Activated CD8-positive, alpha-beta memory T cell treated with anti-CD3 and anti-CD28 coated beads for 36 hours (primary cell): ENCODE measurements around the gene PGAP1. TPM values are rescaled to one million over a fixed set of nuclear protein-coding genes. Genes with fewer than 3 reads are reported as not detected.

Source experiments
- CTCF ChIA-PET: fragments of 350-600 bp; sonication (Branson Sonifier 250); formaldehyde crosslinking; loops from one replicate; lab custom pipeline; 2021; ENCODE audit warnings: antibody characterized with exemption; lab: Charles Lee
- POLR2A ChIA-PET: fragments of 350-600 bp; sonication (Branson Sonifier 250); formaldehyde crosslinking; loops from one replicate; lab custom pipeline; 2021; ENCODE audit warnings: antibody characterized with exemption; lab: Charles Lee
- total RNA-seq, 2 experiments: library from RNA; stranded (reverse); gene quantifications; one replicate each; pipeline ENCODE4 v1.2.3, GENCODE V29; 2021

The PGAP1 gene
- total RNA-seq, 2 experiments from 2014 or later = 8.4 to 10.2 TPM

- ChIA-PET POLR2A (no interaction called here), CTCF (no interaction called here)
These were observed 29.6 kb upstream of the PGAP1 start for GRCh38 chr2:196956069-196956468.

DNA sequence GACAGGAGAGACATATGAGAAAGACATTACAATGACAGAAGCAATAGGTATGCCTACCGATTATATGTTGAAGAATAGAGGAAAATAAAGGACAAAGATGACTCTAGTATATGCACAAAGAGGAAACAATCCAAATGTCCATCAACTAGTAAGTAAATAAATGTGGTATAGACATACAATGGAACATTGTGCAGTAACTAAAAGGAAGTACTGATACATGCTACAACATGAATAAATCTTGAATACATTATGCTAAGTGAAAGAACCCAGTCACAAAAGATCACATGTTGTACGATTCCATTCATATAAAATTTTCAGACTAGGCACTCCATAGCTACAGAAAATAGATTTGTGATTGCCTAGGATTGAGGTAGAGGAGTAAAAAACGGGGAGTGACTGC is 28.5 kb upstream of the PGAP1 start:
- ChIA-PET CTCF (no interaction called here), POLR2A (interaction anchor here (0.6 kb wide), 1 partner anchor 129 kb away, joined by 3 read pairs; no protein-coding TSS in a partner anchor)

- POLR2A ChIA-PET = no interaction called here
These were observed 27.5 kb upstream of the PGAP1 start for GRCh38 chr2:196954001-196954400.

GRCh38 chr2:196952936-196953335 is 26.4 kb upstream of the PGAP1 start:
- CTCF ChIA-PET = interaction anchor here (1.2 kb wide), 1 partner anchor 17 kb away, joined by 3 read pairs; no protein-coding TSS in a partner anchor
- POLR2A ChIA-PET = no interaction called here

More at GRCh38 chr2:196954001-196954400, 27.5 kb upstream of the PGAP1 start:
- CTCF ChIA-PET = interaction anchor here (0.8 kb wide), 1 partner anchor 9 kb away, joined by 3 read pairs; no protein-coding TSS in a partner anchor

DNA sequence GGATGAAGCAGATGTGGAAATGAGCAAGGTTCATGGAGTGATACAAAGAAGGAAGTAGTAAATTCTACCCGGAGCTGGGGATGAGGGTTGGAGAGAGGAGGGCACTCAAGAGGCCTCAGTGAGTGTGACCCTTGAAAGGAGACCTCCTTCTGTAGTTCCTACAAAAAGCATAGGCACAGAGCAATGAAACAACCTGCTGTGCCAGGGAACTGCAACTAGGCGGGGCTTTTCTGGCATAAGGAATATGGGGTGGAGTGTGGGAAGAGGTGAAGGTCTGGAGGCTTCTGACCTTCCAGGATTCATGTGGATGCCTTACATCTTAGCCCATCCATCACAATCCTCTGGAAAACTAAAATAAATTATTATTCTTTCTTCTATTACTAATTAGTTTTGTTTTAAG is 25.5 kb upstream of the PGAP1 start:
- ChIA-PET CTCF (no interaction called here), POLR2A (no interaction called here)

- POLR2A ChIA-PET = no interaction called here
- CTCF ChIA-PET = no interaction called here
These were observed 22.6 kb upstream of the PGAP1 start for GRCh38 chr2:196949116-196949515.

DNA sequence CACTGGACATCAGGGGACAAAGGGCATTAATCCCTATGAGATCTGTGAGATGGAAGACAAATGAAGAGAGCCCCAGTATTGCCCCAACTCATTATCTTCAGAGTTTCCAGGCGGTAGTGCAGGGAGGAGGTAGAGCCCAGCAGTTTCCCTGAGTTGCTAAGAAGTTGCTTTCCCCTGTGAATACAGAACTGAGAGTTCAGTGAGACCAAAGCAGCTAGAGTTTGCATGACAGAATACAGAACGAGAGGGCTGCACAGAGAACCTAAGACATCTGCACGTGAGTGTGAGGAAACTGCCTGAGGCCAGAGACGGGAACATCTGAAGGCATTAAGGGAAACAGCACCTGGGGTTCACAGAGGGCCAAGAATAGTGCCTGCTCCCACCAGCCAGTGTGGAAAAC is 18.1 kb upstream of the PGAP1 start:
- CTCF ChIA-PET = no interaction called here
- POLR2A ChIA-PET = no interaction called here

DNA sequence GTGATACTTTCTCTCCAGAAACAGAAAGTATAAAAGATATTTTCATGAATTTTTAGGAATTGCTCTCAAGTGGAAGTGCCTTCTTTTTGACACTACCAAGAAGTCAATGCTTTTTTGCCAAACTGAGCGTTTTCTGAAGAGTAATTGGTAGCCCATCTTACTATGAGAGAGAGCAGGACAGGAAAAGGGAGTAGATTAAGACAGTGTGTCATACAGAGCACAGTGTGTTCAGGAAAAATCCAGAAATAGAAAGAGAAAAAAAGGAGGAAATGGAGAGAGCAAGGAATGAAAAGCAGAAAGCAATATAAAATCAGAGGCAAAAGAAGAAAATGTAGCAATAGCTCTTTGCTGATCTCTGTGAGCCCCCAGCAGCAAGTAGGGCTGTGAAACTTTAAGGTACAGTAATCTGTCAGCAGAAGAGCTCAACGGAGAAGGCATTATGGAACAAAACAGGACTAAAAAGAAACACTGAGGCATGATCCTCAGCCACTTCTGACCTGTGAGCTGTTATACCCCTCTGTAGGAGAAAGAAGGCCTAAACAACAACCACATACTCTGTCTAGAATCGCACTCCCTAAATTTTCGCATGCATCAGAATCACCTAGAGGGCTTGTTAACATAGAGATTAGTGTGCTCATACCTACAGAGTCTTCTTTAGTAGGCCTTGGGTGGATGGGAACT is 15.0 kb upstream of the PGAP1 start:
- POLR2A ChIA-PET = no interaction called here

GRCh38 chr2:196939371-196939770 is 12.9 kb upstream of the PGAP1 start:
- CTCF ChIA-PET = interaction anchor here (1.0 to 1.1 kb wide), 2 partner anchors 8 to 10 kb away, joined by 3 read pairs; no protein-coding TSS in a partner anchor
- POLR2A ChIA-PET = no interaction called here

More for the DNA sequence above, 15.0 kb upstream of the PGAP1 start:
- CTCF ChIA-PET = no interaction called here

GRCh38 chr2:196935432-196935831 is 8.9 kb upstream of the PGAP1 start:
- POLR2A ChIA-PET = no interaction called here

DNA sequence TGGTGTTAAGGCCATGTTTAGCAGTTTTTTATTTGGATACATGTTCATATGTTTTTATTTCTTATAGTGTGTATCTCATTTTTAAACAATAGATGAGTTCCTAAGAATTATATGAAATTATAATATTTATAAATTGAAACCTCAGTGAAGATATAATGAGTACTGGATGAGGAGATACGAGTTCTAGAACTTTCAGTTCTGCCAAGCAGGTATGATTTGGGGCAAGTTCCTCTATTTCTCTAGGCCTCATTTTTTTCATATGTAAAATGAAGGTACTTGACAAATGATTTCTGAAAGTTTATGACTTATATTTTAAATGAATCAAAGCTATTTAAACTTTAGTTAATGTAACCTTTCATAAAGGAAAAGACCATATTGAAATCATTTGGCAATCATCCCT is 8.2 kb upstream of the PGAP1 start:
- ChIA-PET CTCF (no interaction called here), POLR2A (no interaction called here)

More at GRCh38 chr2:196935432-196935831, 8.9 kb upstream of the PGAP1 start:
- CTCF ChIA-PET = interaction anchor here (1.3 kb wide), 1 partner anchor 17 kb away, joined by 3 read pairs; no protein-coding TSS in a partner anchor

- ChIA-PET POLR2A (no interaction called here), CTCF (interaction anchor here (1.2 kb wide), 1 partner anchor 7 kb away, joined by 3 read pairs; no protein-coding TSS in a partner anchor)
These were observed 5.0 kb upstream of the PGAP1 start for GRCh38 chr2:196931555-196931954.

- POLR2A ChIA-PET = interaction anchor here (0.6 to 1.2 kb wide), 4 partner anchors 12 to 336 kb away, joined by 3 to 6 read pairs (median 4); no protein-coding TSS in a partner anchor
- CTCF ChIA-PET = no interaction called here
These were observed 1.1 kb upstream of the PGAP1 start for GRCh38 chr2:196927376-196928225.

GRCh38 chr2:196925768-196926561 is 542 bp downstream of the PGAP1 start:
- POLR2A ChIA-PET = interaction anchor here (0.6 kb wide), 1 partner anchor 755 kb away, joined by 6 read pairs; the partner anchor contains the start of gene STK17B
- CTCF ChIA-PET = no interaction called here

GRCh38 chr2:196925051-196925767 is 1.3 kb downstream of the PGAP1 start:
- ChIA-PET POLR2A (interaction anchor here (0.6 kb wide), 1 partner anchor 754 kb away, joined by 6 read pairs; the partner anchor contains the start of gene STK17B), CTCF (no interaction called here)

DNA sequence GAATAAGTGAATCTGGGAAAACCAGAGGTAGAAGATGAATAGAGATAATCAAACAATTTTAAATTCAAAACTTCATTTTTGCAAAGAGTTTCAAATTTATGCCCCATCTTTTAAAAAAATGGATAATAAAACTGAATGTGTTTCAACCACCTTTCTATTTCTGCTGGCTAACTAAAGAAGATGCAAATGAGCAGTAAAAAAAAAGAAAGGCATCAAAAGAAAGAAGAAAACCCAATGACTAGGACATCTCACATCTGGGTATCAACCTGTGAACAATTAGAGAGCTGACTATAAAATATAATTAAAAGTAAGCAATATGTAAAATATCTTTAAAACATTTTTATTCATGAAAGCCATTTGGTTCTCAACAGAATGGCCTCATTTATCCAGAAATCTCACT is 2.5 kb downstream of the PGAP1 start:
- ChIA-PET POLR2A (no interaction called here), CTCF (no interaction called here)

GRCh38 chr2:196918927-196919326 is 7.6 kb downstream of the PGAP1 start:
- POLR2A ChIA-PET = no interaction called here
- CTCF ChIA-PET = no interaction called here

DNA sequence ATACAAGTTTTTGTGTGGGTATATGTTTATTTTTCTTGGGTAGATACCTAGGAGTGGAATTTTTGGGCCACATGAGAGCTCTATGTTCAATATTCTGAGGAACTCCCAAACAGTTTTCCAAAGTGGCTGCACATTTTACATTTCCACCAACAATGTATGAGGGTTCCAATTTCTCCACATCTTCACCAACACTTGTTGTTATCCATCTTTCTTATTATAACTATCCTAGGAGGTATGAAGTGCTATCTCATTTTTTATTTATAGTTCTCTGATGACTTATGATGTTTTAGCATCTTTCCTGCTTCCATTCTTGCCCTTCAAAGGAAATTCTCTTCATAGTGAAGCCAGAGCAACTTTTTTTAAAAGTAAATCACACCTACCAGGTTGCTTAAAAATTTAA is 8.7 kb downstream of the PGAP1 start:
- CTCF ChIA-PET = no interaction called here
- POLR2A ChIA-PET = no interaction called here
